K562 (cell line): ENCODE measurements around the gene ABHD12. TPM values are rescaled to one million over a fixed set of nuclear protein-coding genes. Genes with fewer than 3 reads are reported as not detected.

ENCODE experiments used
- AFF4 ChIP-seq: sonication (generic); formaldehyde crosslinking; IDR thresholded peaks from 2 replicates; pipeline ENCODE4 v1.8.0; 2023; ENCODE audit warnings: mild to moderate bottlenecking, missing genetic modification reagents
- ARID4B ChIP-seq: sonication (generic); formaldehyde crosslinking; IDR thresholded peaks from 2 replicates; pipeline ENCODE4 v1.8.0; 2022; ENCODE audit warnings: mild to moderate bottlenecking, missing genetic modification reagents
- BACH1 ChIP-seq: fragments of 200-800 bp; sonication (Bioruptor generic); IDR thresholded peaks from 2 replicates; pipeline ENCODE4 v1.6.1; 2016; ENCODE audit warnings: missing genetic modification characterization, missing compliant biosample characterization
- CREB3 ChIP-seq: fragments of 450-650 bp; conservative IDR thresholded peaks from 2 replicates; pipeline ENCODE4 v1.6.1; 2016; ENCODE audit warnings: missing genetic modification characterization, low read depth, mild to moderate bottlenecking, missing compliant biosample characterization, moderate library complexity
- DACH1 ChIP-seq: fragments of 450-650 bp; IDR thresholded peaks from 2 replicates; pipeline ENCODE4 v1.6.1; 2018; ENCODE audit not compliant: partially characterized antibody
- MAFF ChIP-seq: IDR thresholded peaks from 2 replicates; pipeline ENCODE4 v1.6.1; 2012; ENCODE audit warnings: low read length, improper control_type of control experiment
- NFIC ChIP-seq: fragments of 450-650 bp; IDR thresholded peaks from 2 replicates; pipeline ENCODE4 v1.6.1; 2017; ENCODE audit warnings: mild to moderate bottlenecking, inconsistent platforms
- NFRKB ChIP-seq: fragments of 450-650 bp; IDR thresholded peaks from 2 replicates; pipeline ENCODE4 v1.6.1; 2016; ENCODE audit warnings: low read depth
- PHB2 ChIP-seq: fragments of 450-650 bp; IDR thresholded peaks from 2 replicates; pipeline ENCODE4 v1.6.1; 2017; ENCODE audit warnings: low read depth
- POLR2A ChIP-seq: fragments of 450-650 bp; conservative IDR thresholded peaks from 2 replicates; pipeline ENCODE4 v1.6.1; 2016
- POU5F1 ChIP-seq: fragments of 150-350 bp; IDR thresholded peaks from 2 replicates; pipeline ENCODE4 v1.6.1; 2014; ENCODE audit warnings: borderline replicate concordance, low read length, low read depth, mild to moderate bottlenecking; ENCODE audit not compliant: partially characterized antibody
- SNAPC5 ChIP-seq: fragments of 250-450 bp; sonication (Bioruptor Pico); IDR thresholded peaks from 2 replicates; pipeline ENCODE4 v1.8.0; 2021; ENCODE audit warnings: moderate library complexity, mild to moderate bottlenecking, inconsistent platforms
- TEAD4 ChIP-seq, 2 experiments: sonication (generic) in 1 of 2; formaldehyde crosslinking in 1 of 2; IDR thresholded peaks; 2 replicates each; pipeline versions ENCODE4 v1.6.1 to v1.8.0; 2012 to 2022; ENCODE audit warnings: borderline replicate concordance in 1 of 2, inconsistent platforms in 1 of 2, low read length in 1 of 2, mild to moderate bottlenecking in 1 of 2, missing genetic modification reagents in 1 of 2
- ZNF3 ChIP-seq: fragments of 250-450 bp; sonication (Bioruptor Pico); IDR thresholded peaks from 2 replicates; pipeline ENCODE4 v1.5.0; 2021; ENCODE audit warnings: mild to moderate bottlenecking, moderate library complexity
- polyA plus RNA-seq, 8 experiments: library from polyadenylated mRNA; depleted of rRNA in 4 of 8; stranded (reverse) in 5 of 8; unstranded in 3 of 8; fragments of >200 nt; fragmentation: Nextera tagmentation in 2 of 8; fragmentation: Illumina TruSeq in 1 of 8; extraction: Ambion mirVana in 2 of 8; extraction: Trizol in 1 of 8; gene quantifications; 2 replicates each; pipeline versions ENCODE4 v1.2.1 to v1.2.3, GENCODE V29; 2011 to 2014; ENCODE audit warnings: inconsistent platforms in 1 of 8, missing spikeins in 1 of 8
- total RNA-seq, 7 experiments: library from RNA; depleted of rRNA in 6 of 7; stranded (reverse); fragments of >200 nt in 6 of 7; fragmentation: Illumina TruSeq in 2 of 7; extraction: Trizol in 2 of 7; gene quantifications; 2 replicates each; pipeline versions ENCODE4 v1.2.1 to v1.2.3, GENCODE V29; 2011 to 2021; ENCODE audit warnings: low replicate concordance in 1 of 7
- TF ChIP-seq, protein P1 (sequence below): fragments of 250-450 bp; sonication (Bioruptor Pico); IDR thresholded peaks from 2 replicates; pipeline ENCODE4 v1.5.0; 2021
- TF ChIP-seq, protein P2 (sequence below): fragments of 450-650 bp; IDR thresholded peaks from 2 replicates; pipeline ENCODE4 v1.6.1; 2016; ENCODE audit warnings: missing biosample characterization, missing genetic modification characterization

The ABHD12 gene
- total and polyA plus RNA-seq, 9 of the 15 experiments (the other 6 are each of a cell fraction or from before 2014, with no cell fraction given), result 0.65 to 15.6 (median 9.1) TPM

GRCh38 chr20:25407311-25408169 lies 16.9 kb upstream of the ABHD12 start, which contains the start of gene GINS1 (continued):
- TF ChIP-seq ARID4B (peak; percentile 48; the same call in 1 of the 2 replicates), PHB2 (no peak), POLR2A (peak; percentile 89), NFIC (no peak; the same call in 1 of the 2 replicates), MAFF (no peak), SNAPC5 (CRISPR knock-in tag) (no peak), BACH1 (tag) (no peak), POU5F1 (peak; percentile 69), CREB3 (tag) (no peak), NFRKB (peak; percentile 60; the same call in 1 of the 2 replicates), AFF4 (no peak), DACH1 (no peak), ZNF3 (CRISPR knock-in tag) (no peak), TEAD4 (IDR thresholded peaks at IDR 0.05; ENCODE audit: low read length) (peak; percentile 85), TEAD4 (CRISPR knock-in tag; IDR thresholded peaks at IDR 0.05; ENCODE audit: borderline replicate concordance) (peak; percentile 66; the same call in 1 of the 2 replicates)
- TF ChIP-seq, protein P1, sequence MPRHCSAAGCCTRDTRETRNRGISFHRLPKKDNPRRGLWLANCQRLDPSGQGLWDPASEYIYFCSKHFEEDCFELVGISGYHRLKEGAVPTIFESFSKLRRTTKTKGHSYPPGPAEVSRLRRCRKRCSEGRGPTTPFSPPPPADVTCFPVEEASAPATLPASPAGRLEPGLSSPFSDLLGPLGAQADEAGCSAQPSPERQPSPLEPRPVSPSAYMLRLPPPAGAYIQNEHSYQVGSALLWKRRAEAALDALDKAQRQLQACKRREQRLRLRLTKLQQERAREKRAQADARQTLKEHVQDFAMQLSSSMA (CRISPR knock-in tag), result no peak
- TF ChIP-seq, protein P2, sequence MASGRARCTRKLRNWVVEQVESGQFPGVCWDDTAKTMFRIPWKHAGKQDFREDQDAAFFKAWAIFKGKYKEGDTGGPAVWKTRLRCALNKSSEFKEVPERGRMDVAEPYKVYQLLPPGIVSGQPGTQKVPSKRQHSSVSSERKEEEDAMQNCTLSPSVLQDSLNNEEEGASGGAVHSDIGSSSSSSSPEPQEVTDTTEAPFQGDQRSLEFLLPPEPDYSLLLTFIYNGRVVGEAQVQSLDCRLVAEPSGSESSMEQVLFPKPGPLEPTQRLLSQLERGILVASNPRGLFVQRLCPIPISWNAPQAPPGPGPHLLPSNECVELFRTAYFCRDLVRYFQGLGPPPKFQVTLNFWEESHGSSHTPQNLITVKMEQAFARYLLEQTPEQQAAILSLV (tag), result no peak
